Kidney (tissue), 14 donors: ENCODE data around the gene KIF11. TPM values are rescaled to one million over a fixed set of nuclear protein-coding genes. Genes with fewer than 3 reads are reported as not detected.

Experiments
- DNase-seq, 5 donors: peaks; one replicate each; pipeline ENCODE4 v3.0.0-alpha.2; 2013 to 2020
- FAIRE-seq: peaks from 2 replicates; lab custom pipeline; 2012; peaks lifted over from hg19 to GRCh38; lab: Jason Lieb, UNC
- H3K27ac ChIP-seq, 2 donors: one replicate each; pipeline ENCODE4 v1.7.0; 2013; ENCODE audit warnings: low read depth in 2 of 2, low read length in 2 of 2, inconsistent platforms in 1 of 2
- H3K27me3 ChIP-seq: one replicate; pipeline ENCODE4 v1.7.1; 2013; ENCODE audit warnings: low read length, inconsistent platforms; ENCODE audit not compliant: control insufficient read depth, insufficient read depth
- H3K36me3 ChIP-seq, 3 donors: one replicate each; pipeline versions ENCODE4 v1.7.0 to v1.7.1; 2013; ENCODE audit warnings: low read length in 3 of 3, control low read depth in 1 of 3, inconsistent platforms in 1 of 3; ENCODE audit not compliant: insufficient read depth in 3 of 3, control insufficient read depth in 2 of 3
- H3K4me1 ChIP-seq, 3 donors: one replicate each; pipeline versions ENCODE4 v1.7.0 to v1.7.1; 2013; ENCODE audit warnings: low read length in 3 of 3, inconsistent platforms in 1 of 3, low read depth in 1 of 3; ENCODE audit not compliant: control insufficient read depth in 2 of 3, insufficient read depth in 2 of 3
- H3K4me3 ChIP-seq, 3 donors: one replicate each; pipeline versions ENCODE4 v1.7.0 to v1.8.1; 2013; ENCODE audit warnings: low read length in 3 of 3, control low read depth in 1 of 3, inconsistent platforms in 1 of 3
- H3K9ac ChIP-seq, 3 donors: one replicate each; pipeline versions ENCODE4 v1.7.0 to v1.7.1; 2013; ENCODE audit warnings: low read length in 3 of 3, control low read depth in 1 of 3, inconsistent platforms in 1 of 3
- H3K9me3 ChIP-seq, 3 donors: one replicate each; pipeline versions ENCODE4 v1.7.0 to v1.7.1; 2013; ENCODE audit warnings: low read length in 3 of 3, control low read depth in 1 of 3, inconsistent platforms in 1 of 3; ENCODE audit not compliant: control insufficient read depth in 2 of 3, insufficient read depth in 1 of 3
- CTCF ChIP-seq: IDR thresholded peaks from 3 replicates; pipeline ENCODE4 v1.5.1; 2012; ENCODE audit warnings: mild to moderate bottlenecking, moderate library complexity, borderline replicate concordance; ENCODE audit not compliant: insufficient read depth; ENCODE audit errors: extremely low read depth
- intact Hi-C: fragments of 100-400 bp; cut with DNase I; formaldehyde crosslinking; loops from one replicate; pipeline ENCODE4 v1.11.1; 2022
- polyA plus RNA-seq: library from polyadenylated mRNA; stranded (reverse); fragments of 350-450 nt; fragmentation: Illumina TruSeq; extraction: RNeasy Lipid Tissue Mini Kit (QIAGEN cat#74804); gene quantifications from one replicate; pipeline ENCODE4 v1.2.3, GENCODE V29; 2014; ENCODE audit warnings: low read depth, low replicate concordance; ENCODE audit not compliant: insufficient read depth
- total RNA-seq: library from RNA; stranded (reverse); fragmentation: NEBNext Ultra II Directional; extraction: Animal tissue kit (Norgen Biotek cat#: 25700); gene quantifications from one replicate; pipeline ENCODE4 v1.2.1, GENCODE V29; 2021
- donor health status: control.
- donor health status: control.
- donor health status: control.
- donor health status: control.
- donor health status: control.
- donor health status: DM: yes; HTN: yes; CAD: no.
- donor health status: Normal renal cell carcinoma (clear cell type).

Gene KIF11
- total and polyA plus RNA-seq, 2 donors from 2014 or later: 0.39 to 1.6 TPM

GRCh38 chr10:92656266-92656961 lies 63.5 kb downstream of the KIF11 start:
- no peak for TF ChIP-seq CTCF
- Histone ChIP-seq H3K27me3 (no peaks in the 10 kb centered on the region), H3K9me3 (no peaks in the 10 kb centered on the region), H3K4me1 (no peaks in the 10 kb centered on the region), H3K36me3 (peaks cover 0 to 2% (median 0%) of the 10 kb centered on the region in 3 donors), H3K9ac (no peak overlapping the region), H3K27ac (no peak overlapping the region), H3K4me3 (no peak overlapping the region)
- no peak for FAIRE-seq
- no peak for DNase-seq
- intact Hi-C loops: no loop called here

- H3K4me1 ChIP-seq: no peaks in the 10 kb centered on the region
- no peak overlapping the region for H3K9ac ChIP-seq
- FAIRE-seq (no peak), DNase-seq (peak in 1 of 5 donors; percentile 16)
- no peak overlapping the region for H3K4me3 ChIP-seq
- no peak overlapping the region for H3K27ac ChIP-seq
- H3K27me3 ChIP-seq: no peaks in the 10 kb centered on the region
- H3K36me3 ChIP-seq: peaks cover 0 to 2% (median 0%) of the 10 kb centered on the region in 3 donors
- H3K9me3 ChIP-seq: no peaks in the 10 kb centered on the region
- intact Hi-C loops: no loop called here
- TF ChIP-seq CTCF: no peak
Measured at GRCh38 chr10:92657024-92657423, 64.1 kb downstream of the KIF11 start.

GRCh38 chr10:92662848-92663247 lies 69.9 kb downstream of the KIF11 start:
- Histone ChIP-seq H3K36me3 (no peaks in the 10 kb centered on the region), H3K27ac (no peak overlapping the region), H3K4me3 (no peak overlapping the region), H3K9ac (no peak overlapping the region), H3K27me3 (no peaks in the 10 kb centered on the region), H3K4me1 (no peaks in the 10 kb centered on the region), H3K9me3 (peaks cover 0 to 9% (median 4%) of the 10 kb centered on the region in 3 donors)
- DNase-seq (no peak), FAIRE-seq (no peak)
- no peak for TF ChIP-seq CTCF
- intact Hi-C loops: no loop called here
